ENCODE measurements around the gene TMEM52.

DNA sequence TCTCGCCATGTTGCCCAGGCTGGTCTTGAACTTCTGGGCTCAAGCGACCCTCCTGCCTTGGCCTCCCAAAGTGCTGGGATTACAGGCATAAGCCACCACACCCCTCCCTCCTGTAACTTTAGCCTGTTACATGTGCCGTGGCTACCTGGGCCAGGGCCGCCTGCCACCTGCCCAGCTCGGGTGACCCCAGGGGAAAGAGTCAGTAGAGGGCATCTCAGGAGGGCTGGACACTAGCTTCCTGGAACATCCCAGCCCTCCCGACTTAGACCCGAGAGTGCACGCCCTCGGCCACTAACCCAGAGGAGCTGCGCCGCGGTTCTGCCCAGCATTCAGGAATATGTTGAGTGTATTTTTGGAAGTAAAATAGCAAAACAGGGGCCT is 40.4 kb upstream of the TMEM52 start:
- TF ChIP-seq, protein P1, sequence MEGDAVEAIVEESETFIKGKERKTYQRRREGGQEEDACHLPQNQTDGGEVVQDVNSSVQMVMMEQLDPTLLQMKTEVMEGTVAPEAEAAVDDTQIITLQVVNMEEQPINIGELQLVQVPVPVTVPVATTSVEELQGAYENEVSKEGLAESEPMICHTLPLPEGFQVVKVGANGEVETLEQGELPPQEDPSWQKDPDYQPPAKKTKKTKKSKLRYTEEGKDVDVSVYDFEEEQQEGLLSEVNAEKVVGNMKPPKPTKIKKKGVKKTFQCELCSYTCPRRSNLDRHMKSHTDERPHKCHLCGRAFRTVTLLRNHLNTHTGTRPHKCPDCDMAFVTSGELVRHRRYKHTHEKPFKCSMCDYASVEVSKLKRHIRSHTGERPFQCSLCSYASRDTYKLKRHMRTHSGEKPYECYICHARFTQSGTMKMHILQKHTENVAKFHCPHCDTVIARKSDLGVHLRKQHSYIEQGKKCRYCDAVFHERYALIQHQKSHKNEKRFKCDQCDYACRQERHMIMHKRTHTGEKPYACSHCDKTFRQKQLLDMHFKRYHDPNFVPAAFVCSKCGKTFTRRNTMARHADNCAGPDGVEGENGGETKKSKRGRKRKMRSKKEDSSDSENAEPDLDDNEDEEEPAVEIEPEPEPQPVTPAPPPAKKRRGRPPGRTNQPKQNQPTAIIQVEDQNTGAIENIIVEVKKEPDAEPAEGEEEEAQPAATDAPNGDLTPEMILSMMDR (conservative IDR thresholded peaks at IDR 0.05; ENCODE audit: low read length): no peak
- TF ChIP-seq EZH2phosphoT487 (IDR thresholded peaks at IDR 0.05; ENCODE audit: borderline replicate concordance, low read depth, low read length): no peak
